SK-N-SH (cell line): ENCODE data around the gene CDK6. TPM values are rescaled to one million over a fixed set of nuclear protein-coding genes. Genes with fewer than 3 reads are reported as not detected.

Experiments
- CTCF ChIA-PET: fragments of 300-600, 350-600 bp; formaldehyde crosslinking; extraction: SDS; loops from one replicate; lab custom pipeline; 2021; lab: Yijun Ruan, JAX
- POLR2A ChIA-PET: fragments of 350-600 bp; sonication (Branson Sonifier 250); formaldehyde crosslinking; extraction: SDS; loops from one replicate; lab custom pipeline; 2020; ENCODE audit warnings: antibody characterized with exemption, inconsistent platforms; lab: Yijun Ruan, JAX
- DNase-seq: peaks from one replicate; pipeline ENCODE4 v3.0.0; 2012
- H2AFZ ChIP-seq: fragments of 200-600 bp; sonication (generic); 2 replicates; pipeline ENCODE4 v1.8.1; 2016; ENCODE audit warnings: antibody characterized with exemption, mild to moderate bottlenecking, low read depth
- H3F3A ChIP-seq: fragments of 200-600 bp; sonication (generic); replicated peaks from 2 replicates; pipeline ENCODE3; 2016; ENCODE audit warnings: antibody characterized with exemption, mild to moderate bottlenecking; ENCODE audit not compliant: insufficient read depth
- H3K27ac ChIP-seq, 2 experiments: fragments of 200-500 bp in 1 of 2; fragments of 200-600 bp in 1 of 2; sonication (Bioruptor generic) in 1 of 2; sonication (generic), shearing (Covaris generic) in 1 of 2; 2 replicates each; pipeline versions ENCODE4 v1.5.1 to v1.6.1; 2014 to 2016; ENCODE audit warnings: low read depth in 2 of 2, inconsistent platforms in 1 of 2, low read length in 1 of 2, mild to moderate bottlenecking in 1 of 2, mixed read lengths in 1 of 2
- H3K27me3 ChIP-seq: fragments of 200-600 bp; sonication (generic), shearing (Covaris generic); 2 replicates; pipeline ENCODE4 v1.6.1; 2016; ENCODE audit warnings: mixed run types; ENCODE audit not compliant: insufficient read depth
- H3K36me3 ChIP-seq, 2 experiments: fragments of 200-500 bp in 1 of 2; fragments of 200-600 bp in 1 of 2; sonication (Bioruptor generic) in 1 of 2; sonication (generic) in 1 of 2; replicated peaks in 1 of 2; 2 replicates each; pipeline versions ENCODE3 to v1.5.1; 2014 to 2016; ENCODE audit warnings: low read length in 1 of 2, mild to moderate bottlenecking in 1 of 2; ENCODE audit not compliant: insufficient read depth in 2 of 2, control insufficient read depth in 1 of 2
- H3K4me1 ChIP-seq, 2 experiments: fragments of 200-500 bp in 1 of 2; fragments of 200-600 bp in 1 of 2; sonication (Bioruptor generic) in 1 of 2; sonication (generic), shearing (Covaris generic) in 1 of 2; 2 replicates each; pipeline versions ENCODE4 v1.5.1 to v1.6.1; 2014 to 2016; ENCODE audit warnings: low read depth in 1 of 2, low read length in 1 of 2, mixed run types in 1 of 2; ENCODE audit not compliant: insufficient read depth in 2 of 2, control insufficient read depth in 1 of 2
- H3K4me2 ChIP-seq: fragments of 200-600 bp; sonication (generic), shearing (Covaris generic); 2 replicates; pipeline ENCODE4 v1.6.1; 2017; ENCODE audit warnings: mixed run types
- H3K4me3 ChIP-seq, 2 experiments: fragments of 200-500 bp in 1 of 2; fragments of 200-600 bp in 1 of 2; sonication (Bioruptor generic) in 1 of 2; sonication (generic), shearing (Covaris generic) in 1 of 2; 2 replicates each; pipeline versions ENCODE4 v1.5.1 to v1.8.1; 2014 to 2016; ENCODE audit warnings: low read depth in 2 of 2, inconsistent platforms in 1 of 2, low read length in 1 of 2, mild to moderate bottlenecking in 1 of 2, mixed read lengths in 1 of 2, moderate library complexity in 1 of 2
- H3K79me2 ChIP-seq: fragments of 200-600 bp; sonication (generic); 2 replicates; pipeline ENCODE4 v1.8.1; 2017; ENCODE audit warnings: mild to moderate bottlenecking; ENCODE audit not compliant: insufficient read depth
- H3K9ac ChIP-seq: fragments of 200-600 bp; sonication (generic); 2 replicates; pipeline ENCODE4 v1.6.1; 2017; ENCODE audit warnings: mixed run types
- H3K9me2 ChIP-seq: fragments of 200-600 bp; sonication (generic); 2 replicates; pipeline ENCODE4 v1.6.1; 2017; ENCODE audit warnings: mixed run types
- H3K9me3 ChIP-seq: fragments of 200-600 bp; sonication (generic); 2 replicates; pipeline ENCODE4 v1.6.1; 2017; ENCODE audit warnings: mixed run types, mild to moderate bottlenecking, moderate library complexity
- H4K20me1 ChIP-seq: fragments of 200-600 bp; sonication (generic); 2 replicates; pipeline ENCODE4 v1.6.1; 2017; ENCODE audit warnings: mild to moderate bottlenecking, mixed run types; ENCODE audit not compliant: insufficient read depth
- CHD2 ChIP-seq: fragments of 150-350 bp; IDR thresholded peaks from 2 replicates; pipeline ENCODE4 v1.6.1; 2018; ENCODE audit warnings: low read length; ENCODE audit not compliant: partially characterized antibody
- FOXJ3 ChIP-seq: sonication (generic); formaldehyde crosslinking; IDR thresholded peaks from 2 replicates; pipeline ENCODE4 v1.5.1; 2020; ENCODE audit warnings: mild to moderate bottlenecking, missing genetic modification reagents
- GATA2 ChIP-seq: sonication (generic); formaldehyde crosslinking; IDR thresholded peaks from 2 replicates; pipeline ENCODE4 v1.5.0; 2020; ENCODE audit warnings: mild to moderate bottlenecking, missing genetic modification reagents
- MEF2A ChIP-seq: IDR thresholded peaks from 2 replicates; pipeline ENCODE4 v1.4.0; 2012; ENCODE audit warnings: low read depth, borderline replicate concordance
- PBX3 ChIP-seq: IDR thresholded peaks from 2 replicates; pipeline ENCODE4; 2012
- POLR2AphosphoS5 ChIP-seq: IDR thresholded peaks from 2 replicates; pipeline ENCODE4 v1.6.1; 2012; ENCODE audit warnings: low read depth, low read length
- RAD21 ChIP-seq: IDR thresholded peaks from 2 replicates; pipeline ENCODE4 v1.6.1; 2012; ENCODE audit warnings: mild to moderate bottlenecking, low read length
- RFX5 ChIP-seq: IDR thresholded peaks from 2 replicates; pipeline ENCODE4 v1.6.1; 2012; ENCODE audit warnings: mild to moderate bottlenecking, improper control_type of control experiment, low read length
- RXRA ChIP-seq: IDR thresholded peaks from 2 replicates; pipeline ENCODE4 v1.4.0; 2012; ENCODE audit warnings: low read depth, mild to moderate bottlenecking, borderline replicate concordance
- SMC3 ChIP-seq: IDR thresholded peaks from 2 replicates; pipeline ENCODE4 v1.6.1; 2012; ENCODE audit warnings: low read depth, low read length, improper control_type of control experiment
- TAF1 ChIP-seq: IDR thresholded peaks from 2 replicates; pipeline ENCODE4 v1.6.1; 2012; ENCODE audit warnings: low read depth, mild to moderate bottlenecking, low read length, moderate library complexity, borderline replicate concordance
- TEAD4 ChIP-seq: IDR thresholded peaks from 2 replicates; pipeline ENCODE4 v1.4.0; 2012; ENCODE audit warnings: mild to moderate bottlenecking, borderline replicate concordance; ENCODE audit not compliant: insufficient read depth
- ZBTB33 ChIP-seq: IDR thresholded peaks from 2 replicates; pipeline ENCODE4 v1.4.0; 2012; ENCODE audit warnings: low read depth, borderline replicate concordance
- WGBS: methylation state at CpG from one replicate; pipeline ENCODE4 v1.1.6; 2017; ENCODE audit warnings: low lambda C conversion rate; 5-methylcytosine and 5-hydroxymethylcytosine counted together
- polyA plus RNA-seq, 3 experiments: library from polyadenylated mRNA; depleted of rRNA; stranded (reverse); fragments of >200 nt; gene quantifications; 2 replicates each; pipeline ENCODE4 v1.2.3, GENCODE V29; 2012
- TF ChIP-seq, protein P1 (sequence below): fragments of 200-600 bp; sonication (generic); IDR thresholded peaks from 2 replicates; pipeline ENCODE4 v1.6.1; 2017; ENCODE audit warnings: antibody characterized with exemption, mild to moderate bottlenecking, moderate library complexity
- TF ChIP-seq, protein P2 (sequence below): IDR thresholded peaks from 2 replicates; pipeline ENCODE4 v1.4.0; 2012; ENCODE audit warnings: low read depth

CDK6 gene
- polyA plus RNA-seq, 1 of the 3 experiments (the other 2 are of a cell fraction): 30.3 TPM

GRCh38 chr7:92609921-92610518 is 226.4 kb downstream of the CDK6 start:
- no peak overlapping the region for H3K9ac ChIP-seq
- H3K27me3 ChIP-seq: no peaks in the 10 kb centered on the region
- peaks cover 6 to 25% of the 10 kb centered on the region in 2 experiments for H3K4me1 ChIP-seq
- H3K4me3 ChIP-seq: no peak overlapping the region
- H3K79me2 ChIP-seq: peaks cover 14% of the 10 kb centered on the region; the same call in 1 of the 2 replicates
- no peaks in the 10 kb centered on the region for H3K9me2 ChIP-seq
- no peak overlapping the region for H3K4me2 ChIP-seq
- H3K36me3 ChIP-seq: peaks cover 73 to 88% of the 10 kb centered on the region in 2 experiments
- POLR2A ChIA-PET: no interaction called here
- TF ChIP-seq, protein P1, sequence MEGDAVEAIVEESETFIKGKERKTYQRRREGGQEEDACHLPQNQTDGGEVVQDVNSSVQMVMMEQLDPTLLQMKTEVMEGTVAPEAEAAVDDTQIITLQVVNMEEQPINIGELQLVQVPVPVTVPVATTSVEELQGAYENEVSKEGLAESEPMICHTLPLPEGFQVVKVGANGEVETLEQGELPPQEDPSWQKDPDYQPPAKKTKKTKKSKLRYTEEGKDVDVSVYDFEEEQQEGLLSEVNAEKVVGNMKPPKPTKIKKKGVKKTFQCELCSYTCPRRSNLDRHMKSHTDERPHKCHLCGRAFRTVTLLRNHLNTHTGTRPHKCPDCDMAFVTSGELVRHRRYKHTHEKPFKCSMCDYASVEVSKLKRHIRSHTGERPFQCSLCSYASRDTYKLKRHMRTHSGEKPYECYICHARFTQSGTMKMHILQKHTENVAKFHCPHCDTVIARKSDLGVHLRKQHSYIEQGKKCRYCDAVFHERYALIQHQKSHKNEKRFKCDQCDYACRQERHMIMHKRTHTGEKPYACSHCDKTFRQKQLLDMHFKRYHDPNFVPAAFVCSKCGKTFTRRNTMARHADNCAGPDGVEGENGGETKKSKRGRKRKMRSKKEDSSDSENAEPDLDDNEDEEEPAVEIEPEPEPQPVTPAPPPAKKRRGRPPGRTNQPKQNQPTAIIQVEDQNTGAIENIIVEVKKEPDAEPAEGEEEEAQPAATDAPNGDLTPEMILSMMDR: peak; percentile 66
- TF ChIP-seq FOXJ3 (CRISPR knock-in tag): no peak
- TF ChIP-seq ZBTB33: no peak
- TF ChIP-seq RAD21: peak; percentile 40
- TF ChIP-seq SMC3: peak; percentile 21; the same call in 1 of the 2 replicates
- H2AFZ ChIP-seq: no peak overlapping the region
- no peaks in the 10 kb centered on the region for H3K9me3 ChIP-seq
- peak; percentile 43 for DNase-seq
- H4K20me1 ChIP-seq: no peaks in the 10 kb centered on the region
- H3K27ac ChIP-seq: peak overlapping the region in 1 of 2 experiments; percentile 5; a peak in 1 of 4 replicates
- peaks cover 54% of the 10 kb centered on the region for H3F3A ChIP-seq
- CTCF ChIA-PET: interaction anchor here (0.6 to 11.6 kb wide), 17 partner anchors 8 to 448 kb away, joined by 3 to 126 read pairs (median 3); partner anchors contain the start of genes FAM133B, PEX1 and RBM48
- WGBS: 56% methylated on average over 5 of the region's 5 CpGs

DNA sequence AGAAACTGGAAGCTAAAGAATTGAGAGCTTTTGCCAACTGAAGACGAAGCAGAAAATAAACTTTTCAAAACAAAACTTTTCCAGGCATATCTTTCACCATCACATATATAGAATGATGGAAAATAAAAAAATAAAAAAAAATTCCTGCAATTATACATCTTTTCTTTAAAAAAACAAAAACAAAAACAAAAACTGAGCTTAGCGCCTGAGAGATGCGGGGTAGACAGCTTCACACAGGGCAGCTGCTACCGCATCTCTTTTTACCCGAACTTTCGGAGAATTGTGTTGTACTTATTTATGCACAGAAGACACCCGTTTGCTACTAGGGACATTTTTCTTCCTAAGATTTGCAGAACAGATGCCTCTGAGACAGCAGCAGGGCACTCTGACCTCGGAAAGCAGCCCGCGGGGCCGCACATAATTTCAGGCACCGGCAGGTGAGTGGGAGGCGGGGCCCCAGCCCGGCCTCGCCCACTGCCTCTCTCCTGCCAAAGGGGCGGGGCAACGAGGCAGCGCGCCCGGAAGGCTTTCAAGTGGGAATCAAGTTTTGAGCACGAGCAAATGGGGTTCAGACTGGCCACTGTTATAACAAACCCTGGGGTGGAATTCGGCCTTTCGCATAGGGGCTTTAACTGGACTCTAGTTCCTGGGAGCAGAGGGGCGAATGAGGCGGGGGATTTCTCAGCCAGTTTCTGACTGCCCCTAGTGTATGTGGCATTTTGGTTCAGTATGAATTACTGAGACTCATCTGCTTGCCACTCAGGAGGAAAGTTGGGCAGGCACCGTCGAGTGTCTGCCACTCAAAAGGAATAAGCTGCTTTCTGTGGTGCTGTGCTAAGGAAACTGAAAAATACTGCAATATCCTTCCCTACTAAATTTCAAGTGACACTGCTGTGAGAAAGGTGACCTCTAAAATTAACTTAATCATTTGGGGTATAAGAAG is 227.7 kb downstream of the CDK6 start:
- Histone ChIP-seq H4K20me1 (no peaks in the 10 kb centered on the region), H3K9me3 (no peaks in the 10 kb centered on the region), H3F3A (peaks cover 41% of the 10 kb centered on the region), H3K27me3 (no peaks in the 10 kb centered on the region), H3K4me3 (no peak overlapping the region), H3K27ac (no peak overlapping the region), H3K36me3 (peaks cover 70 to 76% of the 10 kb centered on the region in 2 experiments), H2AFZ (no peak overlapping the region), H3K9ac (no peak overlapping the region), H3K4me1 (peaks cover 3 to 15% of the 10 kb centered on the region in 2 experiments), H3K79me2 (peaks cover 13% of the 10 kb centered on the region; the same call in 1 of the 2 replicates), H3K4me2 (no peak overlapping the region), H3K9me2 (no peaks in the 10 kb centered on the region)
- POLR2A ChIA-PET: no interaction called here
- 92% methylated on average over 27 of the region's 27 CpGs for WGBS
- TF ChIP-seq RFX5: no peak
- TF ChIP-seq FOXJ3 (CRISPR knock-in tag): no peak
- TF ChIP-seq TEAD4: no peak
- TF ChIP-seq RXRA: no peak
- no peak for TF ChIP-seq ZBTB33
- no peak for TF ChIP-seq RAD21
- no peak for TF ChIP-seq GATA2 (CRISPR knock-in tag)
- TF ChIP-seq POLR2AphosphoS5: no peak
- TF ChIP-seq TAF1: no peak
- TF ChIP-seq SMC3: no peak
- TF ChIP-seq MEF2A: no peak
- TF ChIP-seq PBX3: no peak
- TF ChIP-seq, protein P2, sequence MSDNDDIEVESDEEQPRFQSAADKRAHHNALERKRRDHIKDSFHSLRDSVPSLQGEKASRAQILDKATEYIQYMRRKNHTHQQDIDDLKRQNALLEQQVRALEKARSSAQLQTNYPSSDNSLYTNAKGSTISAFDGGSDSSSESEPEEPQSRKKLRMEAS: no peak
- no peak for TF ChIP-seq CHD2
- CTCF ChIA-PET: interaction anchor here (0.6 to 11.6 kb wide), 9 partner anchors 9 to 1765 kb away, joined by 3 to 126 read pairs (median 4); partner anchors contain the start of gene FAM133B
- DNase-seq: no peak
